Measurements from ENCODE around the gene COL26A1.

The COL26A1 gene

GRCh38 chr7:101575721-101576120 lies 213.0 kb downstream of the COL26A1 start:
- no peak for DNase-seq (ENCODE audit: low spot score)

GRCh38 chr7:101576998-101577397 lies 214.3 kb downstream of the COL26A1 start:
- no peak for DNase-seq (ENCODE audit: low spot score)

DNA sequence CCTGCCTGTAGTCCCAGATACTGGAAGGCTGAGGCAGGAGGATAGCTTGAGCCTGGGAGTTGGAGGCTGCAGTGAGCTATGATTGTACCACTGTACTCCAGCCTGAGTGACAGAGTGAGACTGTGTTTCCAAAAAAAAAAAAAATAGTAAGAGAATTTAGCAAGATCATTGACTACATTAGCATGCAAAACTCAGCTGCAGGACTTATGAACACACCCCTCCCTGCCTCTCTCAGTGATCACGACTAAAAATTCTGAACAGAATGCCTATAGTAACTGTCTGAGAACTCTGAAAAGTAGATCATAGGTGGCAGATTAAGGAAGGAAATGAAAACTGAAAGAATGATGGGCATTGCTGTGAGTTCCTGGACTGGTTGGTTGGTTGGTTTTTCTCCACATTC lies 215.9 kb downstream of the COL26A1 start:
- DNase-seq (ENCODE audit: low spot score): no peak

DNA sequence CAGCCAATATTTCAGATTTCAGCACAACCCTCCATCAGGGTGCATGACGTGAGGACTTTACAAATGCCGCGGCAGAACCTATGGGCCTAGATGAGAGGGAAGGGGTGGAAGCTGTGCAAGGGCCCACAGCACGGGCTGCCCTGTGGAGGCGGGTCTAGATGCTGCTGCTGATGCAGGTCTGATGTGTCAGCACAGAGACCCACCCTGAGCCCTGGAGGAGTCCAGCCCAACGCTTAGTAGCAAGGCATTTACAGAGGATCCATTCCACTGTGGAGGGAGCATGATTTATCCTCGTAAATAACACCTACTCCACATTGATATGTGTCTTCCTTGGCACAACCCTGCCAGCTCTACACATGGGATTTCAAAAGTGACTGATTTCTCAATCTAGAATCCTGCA lies 217.9 kb downstream of the COL26A1 start:
- DNase-seq (ENCODE audit: low spot score): no peak

DNA sequence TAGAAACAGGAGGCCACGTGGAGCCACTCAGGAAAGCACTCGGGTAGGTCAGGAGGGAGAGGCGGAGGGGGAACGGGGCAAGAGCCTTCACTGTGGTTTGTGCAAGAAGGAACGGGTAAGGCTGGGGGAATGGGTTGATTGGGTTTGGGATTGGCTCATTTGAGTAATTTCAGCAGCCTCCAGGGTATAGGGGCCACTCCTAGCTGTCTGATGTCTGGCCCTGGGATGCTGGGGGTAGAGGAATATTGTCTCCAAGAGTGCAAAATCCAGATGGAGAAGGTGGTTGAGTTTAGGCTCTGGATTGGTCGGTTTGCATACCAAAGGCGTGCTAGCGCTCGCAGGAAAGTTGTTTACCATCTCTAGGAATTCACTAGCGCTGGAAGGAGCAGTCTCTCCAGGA lies 219.2 kb downstream of the COL26A1 start:
- no peak for DNase-seq (ENCODE audit: low spot score)

DNA sequence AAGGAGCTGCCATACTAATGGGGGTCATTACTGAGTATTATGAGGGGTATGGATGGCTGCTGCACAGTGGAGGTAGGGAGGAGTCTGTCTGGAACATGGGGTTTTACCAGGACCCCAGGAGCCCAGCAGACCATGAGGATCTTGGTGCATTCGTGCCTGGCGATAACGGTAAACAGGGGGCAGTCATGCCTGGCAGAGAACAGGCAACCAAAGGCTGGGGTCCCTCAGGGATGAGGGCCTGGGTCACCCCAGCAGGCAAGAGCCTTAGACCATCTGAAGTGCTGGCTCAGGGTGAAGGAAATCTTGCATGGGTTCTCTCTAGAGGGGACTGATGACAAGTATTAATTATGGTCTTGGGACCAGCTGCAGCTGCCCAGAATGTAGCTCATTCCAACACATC lies 220.3 kb downstream of the COL26A1 start:
- no peak for DNase-seq (ENCODE audit: low spot score)

DNA sequence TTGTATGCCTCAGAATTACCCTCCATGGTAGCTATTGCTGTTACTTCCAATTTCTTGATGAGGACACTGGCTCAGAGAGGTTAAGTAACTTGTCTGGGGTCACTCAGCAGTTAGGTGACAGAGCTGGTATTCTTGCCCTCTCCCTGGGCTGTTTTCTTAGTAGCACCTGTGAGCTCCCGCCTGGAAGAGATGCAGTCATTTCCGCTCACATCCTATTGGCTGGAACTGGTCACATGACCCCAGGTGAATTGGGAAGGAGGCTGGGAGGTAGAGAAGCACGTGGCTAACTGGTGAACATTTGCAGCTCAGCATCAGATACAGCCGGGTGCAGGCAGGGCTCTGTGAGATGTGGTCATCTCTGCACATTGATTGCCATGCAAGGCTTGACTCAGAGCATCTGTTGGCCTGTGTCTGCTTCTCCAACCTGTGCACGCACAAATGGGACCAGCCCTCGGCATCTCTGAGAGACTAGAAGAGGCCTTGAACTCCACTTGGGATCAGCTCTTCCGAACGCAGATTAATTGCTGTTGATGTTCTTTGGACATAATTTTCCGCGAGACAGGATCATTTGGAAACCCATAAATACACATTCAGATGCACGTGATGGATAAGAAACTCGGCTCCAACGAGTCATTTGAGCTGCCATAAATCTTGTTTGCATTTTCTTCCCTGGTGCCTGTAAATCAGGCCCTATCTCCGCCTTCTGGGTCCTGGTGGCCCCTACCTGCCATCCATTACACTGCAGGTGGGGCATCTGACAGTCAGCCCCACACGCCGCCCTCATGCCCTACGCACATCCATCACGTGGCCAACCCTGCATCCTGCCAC lies 223.6 kb downstream of the COL26A1 start:
- no peak for DNase-seq (ENCODE audit: low spot score)

DNA sequence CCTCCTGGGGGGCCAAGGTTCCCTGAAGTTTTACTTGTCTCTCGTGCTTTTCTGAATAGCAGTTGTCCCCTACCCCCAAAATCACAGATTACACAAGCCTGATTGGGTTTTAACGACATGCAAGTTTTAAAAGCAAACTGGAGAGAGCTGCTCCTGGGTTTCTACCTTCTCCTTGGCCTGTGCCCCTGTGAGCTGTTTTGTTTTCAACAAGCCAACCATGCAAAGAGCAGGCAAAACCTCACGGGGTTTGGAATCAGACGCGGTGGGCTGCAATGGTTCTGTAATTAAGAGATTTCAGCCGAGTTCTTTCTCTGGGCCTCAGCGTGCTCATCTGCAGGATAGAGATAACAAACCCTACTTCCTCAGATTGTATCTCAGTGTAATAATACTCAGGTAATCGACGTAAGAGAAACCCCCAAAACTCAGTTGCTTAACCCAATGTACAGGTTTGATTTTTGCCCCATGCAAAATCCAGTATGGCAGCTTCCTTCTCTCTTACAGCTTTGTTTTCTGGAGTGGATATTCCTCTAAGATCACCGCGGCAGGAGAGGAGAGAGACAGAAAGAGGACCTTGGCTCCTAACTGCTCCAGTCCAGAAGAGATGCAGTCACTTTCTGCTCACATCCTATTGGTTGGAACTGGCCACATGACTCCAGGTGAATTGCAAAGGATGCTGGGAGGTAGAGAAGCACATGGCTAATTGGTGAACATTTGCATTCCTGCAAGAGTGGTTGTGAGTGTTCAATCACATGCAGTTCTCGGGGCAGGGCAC lies 224.4 kb downstream of the COL26A1 start:
- no peak for DNase-seq (ENCODE audit: low spot score)

- DNase-seq (ENCODE audit: low spot score): no peak
These were observed 225.7 kb downstream of the COL26A1 start for GRCh38 chr7:101588131-101588935.

DNA sequence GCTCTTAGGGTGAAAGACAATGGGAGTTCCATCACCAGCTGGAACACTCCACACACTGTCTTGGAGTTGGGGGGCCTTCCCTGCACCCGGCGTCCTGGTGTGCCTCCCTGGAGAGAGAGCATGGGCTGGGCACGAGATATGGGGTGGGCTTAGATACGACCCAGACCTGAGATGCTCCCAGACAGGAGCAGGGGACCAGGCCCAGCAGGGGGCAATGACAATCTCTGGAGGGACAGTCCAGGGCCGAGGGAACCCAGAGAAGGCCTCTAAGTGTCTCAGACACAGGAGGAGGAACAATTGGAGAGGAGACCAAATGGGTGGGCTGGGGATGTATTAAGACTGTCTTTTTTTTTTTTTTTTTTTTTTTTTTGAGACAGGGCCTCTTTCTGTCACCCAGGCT lies 226.4 kb downstream of the COL26A1 start:
- no peak for DNase-seq (ENCODE audit: low spot score)

GRCh38 chr7:101589976-101590662 lies 227.4 kb downstream of the COL26A1 start:
- DNase-seq (ENCODE audit: low spot score): no peak

GRCh38 chr7:101590663-101591435 lies 228.2 kb downstream of the COL26A1 start:
- no peak for DNase-seq (ENCODE audit: low spot score)

DNA sequence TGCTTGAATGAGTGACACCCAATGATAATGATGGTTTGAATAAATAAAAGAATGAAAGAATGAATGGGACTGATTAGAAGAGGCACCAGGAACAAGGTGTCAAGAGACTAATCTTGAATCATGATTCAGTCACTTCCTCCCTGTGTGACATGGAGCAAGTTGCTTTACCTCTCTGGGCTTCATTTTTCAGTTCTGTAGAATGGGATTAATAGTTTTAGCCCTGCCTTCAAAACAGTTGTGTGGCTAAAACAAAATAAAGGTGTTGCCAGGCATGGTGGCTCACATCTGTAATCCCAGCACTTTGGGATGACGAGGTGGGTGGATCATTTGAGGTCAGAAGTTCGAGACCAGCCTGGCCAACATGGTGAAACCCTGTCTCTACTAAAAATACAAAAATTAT lies 228.8 kb downstream of the COL26A1 start:
- no peak for DNase-seq (ENCODE audit: low spot score)

- DNase-seq (ENCODE audit: low spot score): no peak
These were observed 230.9 kb downstream of the COL26A1 start for GRCh38 chr7:101593556-101593955.

DNA sequence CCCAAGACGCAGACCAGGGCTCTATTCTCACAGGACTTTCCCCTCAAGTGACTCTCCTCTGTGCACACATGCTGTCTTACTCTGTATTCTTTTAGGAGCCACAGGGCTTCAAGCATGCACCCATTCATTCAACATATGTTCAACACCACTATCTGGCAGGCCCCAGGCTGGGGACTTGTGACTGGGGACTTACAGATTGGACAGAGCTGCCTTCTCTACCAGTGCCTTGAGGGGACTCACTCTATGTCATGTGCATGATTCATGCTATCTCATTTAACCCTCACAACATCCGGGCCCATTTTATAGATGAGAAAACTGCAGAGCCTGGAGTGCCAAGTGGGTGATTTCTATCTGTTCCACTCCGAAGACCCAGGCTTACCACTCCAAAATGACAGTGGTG lies 232.1 kb downstream of the COL26A1 start:
- no peak for DNase-seq (ENCODE audit: low spot score)

- DNase-seq (ENCODE audit: low spot score): no peak
These were observed 232.6 kb downstream of the COL26A1 start for GRCh38 chr7:101595246-101595645.

DNA sequence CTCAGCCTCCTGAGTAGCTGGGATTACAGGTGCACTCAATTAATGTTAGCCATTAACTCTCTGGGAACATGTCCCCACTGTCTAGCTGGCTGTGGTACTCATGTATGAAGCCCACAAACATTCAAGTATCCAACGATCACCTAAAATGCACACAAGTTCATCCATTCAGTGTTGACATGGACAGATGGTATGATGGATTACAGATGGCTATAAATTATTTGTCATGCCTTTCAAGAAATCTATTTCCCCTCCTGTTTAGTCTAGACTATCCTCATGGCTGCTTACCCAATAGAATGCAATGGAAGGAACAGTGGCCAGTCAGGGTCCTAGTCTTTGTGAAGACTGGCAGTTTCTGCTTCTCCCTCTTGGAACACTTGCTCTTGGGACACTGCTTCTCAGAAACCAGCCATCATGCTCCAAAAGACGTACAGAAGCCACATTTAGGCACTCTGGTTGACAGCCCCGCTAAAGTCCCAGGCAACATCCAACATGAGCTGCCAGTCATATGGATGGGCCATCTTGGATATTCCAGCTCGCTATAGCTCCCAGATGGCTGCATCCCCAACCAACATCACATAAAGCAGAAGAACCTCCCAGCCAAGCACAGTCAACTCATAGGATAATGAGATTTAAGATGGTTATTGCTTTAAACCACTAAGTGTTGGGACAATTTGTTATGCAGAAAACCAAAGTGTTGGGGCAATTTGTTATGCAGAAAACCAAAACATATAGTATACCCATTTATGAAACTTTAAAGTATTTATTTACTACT lies 233.3 kb downstream of the COL26A1 start:
- DNase-seq (ENCODE audit: low spot score): no peak

- no peak for DNase-seq (ENCODE audit: low spot score)
These were observed 234.2 kb downstream of the COL26A1 start for GRCh38 chr7:101596898-101597297.

GRCh38 chr7:101597941-101598340 lies 235.3 kb downstream of the COL26A1 start:
- DNase-seq (ENCODE audit: low spot score): no peak

DNA sequence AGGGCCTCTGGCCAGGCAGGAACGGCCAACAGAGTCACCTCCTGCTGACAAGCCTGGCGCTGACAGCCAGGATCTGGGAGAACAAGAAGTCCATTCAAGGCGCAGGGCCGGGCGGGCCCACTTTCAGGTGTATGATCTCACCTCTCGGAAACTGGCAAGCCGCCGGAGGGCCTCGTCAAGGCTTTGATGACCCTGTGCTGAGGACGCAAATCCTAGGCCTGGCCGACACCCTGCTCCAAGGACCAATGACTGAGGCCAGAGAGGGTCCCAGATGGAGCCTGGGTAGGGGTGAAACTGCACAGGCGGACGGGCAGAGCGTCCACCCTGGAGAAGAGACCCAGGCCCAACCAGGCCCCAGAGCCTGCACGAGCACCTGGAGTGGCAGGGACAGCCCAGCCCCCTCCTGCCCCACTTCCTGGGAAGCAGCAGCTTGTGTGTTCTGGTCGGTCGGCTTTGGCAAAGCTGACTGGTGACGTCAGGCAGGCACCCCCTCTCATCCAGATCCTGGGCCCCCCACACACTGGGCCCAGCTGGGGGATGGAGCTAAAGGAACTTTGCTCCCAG lies 235.8 kb downstream of the COL26A1 start:
- DNase-seq (ENCODE audit: low spot score): no peak
